ENCODE data around the gene MYBPC2.
"Not testable (repeated sequence)": the region's sequence is repeated elsewhere in the genome, so short reads cannot be mapped to it uniquely, and the experiment has no call there.

Gene MYBPC2

DNA sequence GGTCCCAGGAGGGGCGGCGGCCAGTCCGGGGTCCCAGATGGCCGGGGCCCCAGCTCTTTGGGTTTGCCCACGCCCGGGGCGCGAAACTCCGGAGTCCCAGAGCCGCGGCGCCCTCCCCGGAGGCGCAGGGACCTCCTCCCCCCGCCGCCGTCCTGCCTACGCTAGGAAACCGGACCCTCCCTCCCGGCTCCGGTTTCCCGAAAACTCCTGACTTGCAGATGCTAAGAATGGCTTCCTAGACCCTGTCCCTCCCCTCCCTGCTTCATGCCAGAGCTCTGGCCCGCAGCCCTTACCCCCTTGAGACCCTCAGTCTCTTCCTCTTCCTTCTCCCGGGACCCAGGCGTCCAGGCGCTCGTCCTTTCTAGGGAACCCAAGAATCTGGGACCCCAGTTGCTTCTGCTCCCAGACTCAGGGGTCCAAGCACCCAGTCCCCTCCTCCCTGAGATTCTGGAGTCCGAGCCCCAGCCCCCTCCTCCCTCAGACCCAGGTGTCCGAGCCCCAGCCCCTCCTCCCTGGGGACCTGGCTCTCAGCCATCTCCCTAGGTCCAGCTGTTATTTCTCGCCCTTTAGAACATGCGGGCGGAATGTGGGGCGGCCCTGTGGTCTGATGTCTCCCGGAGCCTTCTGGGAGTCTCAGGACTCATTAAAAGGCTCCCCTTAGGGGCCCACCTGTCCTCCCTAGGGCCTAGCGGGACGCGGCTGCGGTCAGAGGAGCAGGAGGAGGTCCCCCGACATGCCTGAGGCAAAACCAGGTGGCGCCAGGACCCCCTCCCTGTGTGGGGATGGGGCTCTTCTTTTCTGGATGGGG is at the start of gene MYBPC2:
Gene MYBPC2 (plus strand): TSS at position 672 of the 808 bp plus-strand sequence. CDS start 62 bp downstream, at position 734.
- in situ Hi-C loops (cut with HindIII; ENCODE audit: low sequenced_read_pairs): no loop called here

DNA sequence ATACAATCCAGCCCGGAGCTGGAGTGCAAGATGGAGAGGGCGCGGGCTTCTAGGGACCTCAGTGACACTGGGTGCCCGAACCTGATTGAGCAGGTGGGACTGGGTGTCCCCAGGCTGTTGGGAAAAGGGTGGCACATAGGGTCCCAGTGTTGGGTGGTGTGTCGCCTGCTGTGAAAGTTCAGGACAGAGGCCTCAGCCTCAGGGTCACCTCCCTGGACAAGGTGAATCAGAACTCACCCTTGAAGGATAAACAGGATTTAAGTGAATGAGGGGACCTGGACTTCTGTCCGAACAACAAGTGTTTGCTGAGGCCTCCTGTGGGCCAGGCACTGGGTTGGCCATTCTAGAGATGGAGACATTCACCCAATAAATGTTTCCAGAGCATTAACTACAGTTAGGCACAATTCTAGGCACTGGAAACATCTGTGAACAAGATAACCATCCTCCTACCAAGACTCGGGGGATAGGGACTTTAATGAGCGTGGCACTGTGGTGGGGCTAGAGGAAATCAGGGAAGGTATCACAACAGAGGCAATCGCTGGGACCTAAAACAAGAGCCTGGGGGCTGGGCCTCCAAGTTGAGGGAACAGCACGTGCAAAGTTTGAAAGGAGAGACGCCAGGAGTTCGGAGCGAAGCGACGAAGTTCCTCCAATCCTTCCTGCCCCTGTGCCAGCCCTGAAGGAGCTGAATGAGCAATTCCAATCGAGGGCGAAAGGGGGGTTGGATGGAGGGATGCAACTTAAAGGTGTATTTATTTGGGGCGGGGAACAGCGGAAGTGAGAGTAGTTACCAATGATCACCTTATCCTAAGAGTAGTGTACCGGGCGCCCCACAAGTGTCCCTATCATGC is 49.5 kb upstream of the MYBPC2 start:
- in situ Hi-C loops (cut with HindIII; ENCODE audit: low sequenced_read_pairs): no loop called here

GRCh38 chr19:50383852-50384684 is 48.6 kb upstream of the MYBPC2 start, which contains the start of gene POLD1:
TSS of gene POLD1 (plus strand) at chr19:50384347. CDS start at chr19:50398852, 14,505 bp downstream.
- in situ Hi-C loops (cut with HindIII; ENCODE audit: low sequenced_read_pairs): no loop called here

- in situ Hi-C loops (cut with HindIII; ENCODE audit: low sequenced_read_pairs): no loop called here
Observed at GRCh38 chr19:50384685-50385535, 47.8 kb upstream of the MYBPC2 start.

- in situ Hi-C loops (cut with HindIII; ENCODE audit: low sequenced_read_pairs): no loop called here
Observed at GRCh38 chr19:50387176-50387867, 45.4 kb upstream of the MYBPC2 start.

GRCh38 chr19:50387868-50388245 is 44.8 kb upstream of the MYBPC2 start:
- in situ Hi-C loops (cut with HindIII; ENCODE audit: low sequenced_read_pairs): no loop called here

GRCh38 chr19:50390295-50390694 is 42.4 kb upstream of the MYBPC2 start:
- in situ Hi-C loops (cut with HindIII; ENCODE audit: low sequenced_read_pairs): not testable (repeated sequence)

GRCh38 chr19:50390952-50391351 is 41.7 kb upstream of the MYBPC2 start:
- in situ Hi-C loops (cut with HindIII; ENCODE audit: low sequenced_read_pairs): not testable (repeated sequence)

GRCh38 chr19:50392759-50393158 is 39.9 kb upstream of the MYBPC2 start:
- in situ Hi-C loops (cut with HindIII; ENCODE audit: low sequenced_read_pairs): no loop called here

- in situ Hi-C loops (cut with HindIII; ENCODE audit: low sequenced_read_pairs): no loop called here
Observed at GRCh38 chr19:50393589-50393988, 39.1 kb upstream of the MYBPC2 start.

DNA sequence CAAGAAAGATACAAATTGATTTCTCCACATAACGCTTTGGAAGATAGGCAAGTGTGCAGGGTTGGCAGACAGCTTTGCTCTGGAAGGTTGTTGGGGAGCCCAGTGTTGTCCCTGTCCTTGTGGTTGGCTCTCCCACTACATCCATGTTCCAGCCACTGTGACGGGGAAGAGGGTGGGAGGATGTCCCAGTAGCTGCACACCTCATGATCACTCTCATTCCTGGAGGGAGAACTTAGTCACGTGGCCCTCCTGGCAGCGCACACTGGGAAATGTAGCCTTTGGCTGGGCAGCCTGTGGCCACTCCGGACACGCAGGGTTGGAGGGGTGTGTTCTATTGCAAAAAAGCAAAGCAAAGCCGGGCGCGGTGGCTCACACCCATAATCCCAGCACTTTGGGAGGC is 38.7 kb upstream of the MYBPC2 start:
- in situ Hi-C loops (cut with HindIII; ENCODE audit: low sequenced_read_pairs): no loop called here

DNA sequence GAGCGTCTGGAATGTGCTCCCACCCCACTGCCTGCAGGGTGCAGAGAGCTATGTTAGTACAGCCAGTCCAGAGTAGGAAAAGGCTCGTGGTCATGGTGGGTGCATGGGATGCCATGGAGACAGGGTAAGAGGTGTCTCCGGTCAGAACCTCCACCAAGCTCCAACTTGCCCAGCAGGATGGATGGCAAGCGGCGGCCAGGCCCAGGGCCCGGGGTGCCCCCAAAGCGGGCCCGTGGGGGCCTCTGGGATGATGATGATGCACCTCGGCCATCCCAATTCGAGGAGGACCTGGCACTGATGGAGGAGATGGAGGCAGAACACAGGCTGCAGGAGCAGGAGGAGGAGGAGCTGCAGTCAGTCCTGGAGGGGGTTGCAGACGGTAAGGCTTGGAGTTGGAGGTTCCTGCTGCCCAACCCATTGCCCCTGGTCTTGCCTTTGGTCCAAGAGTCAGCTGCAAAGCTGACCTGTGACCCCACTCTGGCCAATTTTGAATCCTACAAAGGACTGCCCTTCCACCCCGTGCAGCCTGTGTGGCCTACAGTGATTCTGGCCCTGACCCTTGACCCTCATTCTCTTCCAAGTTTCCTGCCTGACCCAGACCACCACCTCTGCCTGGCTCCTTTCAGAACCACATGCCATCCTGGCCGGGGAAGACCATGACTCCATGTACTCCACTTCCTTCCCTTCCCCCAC is 33.9 kb upstream of the MYBPC2 start:
- in situ Hi-C loops (cut with HindIII; ENCODE audit: low sequenced_read_pairs): no loop called here

DNA sequence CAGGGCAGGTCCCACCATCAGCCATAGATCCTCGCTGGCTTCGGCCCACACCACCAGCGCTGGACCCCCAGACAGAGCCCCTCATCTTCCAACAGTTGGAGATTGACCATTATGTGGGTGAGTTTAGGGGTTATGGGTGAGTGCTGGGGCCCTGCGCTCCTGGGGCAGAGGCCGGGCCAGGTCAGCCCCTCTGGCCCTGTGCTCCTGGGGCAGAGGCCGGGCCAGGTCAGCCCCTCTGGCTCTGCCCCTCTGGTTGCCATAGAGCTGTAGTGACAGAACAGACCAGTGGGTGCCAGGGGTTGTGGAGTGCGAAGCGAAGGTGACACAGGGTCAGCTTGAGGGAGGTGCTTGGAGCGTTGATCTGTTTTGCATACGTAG is 33.3 kb upstream of the MYBPC2 start:
- in situ Hi-C loops (cut with HindIII; ENCODE audit: low sequenced_read_pairs): no loop called here

DNA sequence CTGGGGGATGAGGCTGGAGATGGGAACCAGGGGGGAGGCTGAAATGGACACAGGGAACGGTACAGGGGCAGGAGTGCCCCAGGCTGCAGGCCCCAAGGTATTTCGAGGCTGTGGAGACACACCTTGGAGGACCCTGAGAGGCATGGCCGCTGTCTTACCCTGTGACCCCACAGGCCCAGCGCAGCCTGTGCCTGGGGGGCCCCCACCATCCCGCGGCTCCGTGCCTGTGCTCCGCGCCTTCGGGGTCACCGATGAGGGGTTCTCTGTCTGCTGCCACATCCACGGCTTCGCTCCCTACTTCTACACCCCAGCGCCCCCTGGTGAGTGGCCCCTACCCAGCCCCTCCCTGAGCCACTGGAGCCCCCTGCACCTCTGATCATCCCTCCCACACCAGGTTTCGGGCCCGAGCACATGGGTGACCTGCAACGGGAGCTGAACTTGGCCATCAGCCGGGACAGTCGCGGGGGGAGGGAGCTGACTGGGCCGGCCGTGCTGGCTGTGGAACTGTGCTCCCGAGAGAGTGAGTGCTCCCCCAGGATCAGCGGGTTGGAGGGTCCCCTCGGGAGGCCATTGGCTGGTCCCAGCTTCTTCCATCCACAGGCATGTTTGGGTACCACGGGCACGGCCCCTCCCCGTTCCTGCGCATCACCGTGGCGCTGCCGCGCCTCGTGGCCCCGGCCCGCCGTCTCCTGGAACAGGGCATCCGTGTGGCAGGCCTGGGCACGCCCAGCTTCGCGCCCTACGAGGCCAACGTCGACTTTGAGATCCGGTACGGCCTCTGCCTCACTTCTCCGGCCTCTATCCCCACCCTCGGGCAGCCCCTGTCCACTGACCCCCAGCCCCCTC is 30.9 kb upstream of the MYBPC2 start:
- in situ Hi-C loops (cut with HindIII; ENCODE audit: low sequenced_read_pairs): no loop called here

DNA sequence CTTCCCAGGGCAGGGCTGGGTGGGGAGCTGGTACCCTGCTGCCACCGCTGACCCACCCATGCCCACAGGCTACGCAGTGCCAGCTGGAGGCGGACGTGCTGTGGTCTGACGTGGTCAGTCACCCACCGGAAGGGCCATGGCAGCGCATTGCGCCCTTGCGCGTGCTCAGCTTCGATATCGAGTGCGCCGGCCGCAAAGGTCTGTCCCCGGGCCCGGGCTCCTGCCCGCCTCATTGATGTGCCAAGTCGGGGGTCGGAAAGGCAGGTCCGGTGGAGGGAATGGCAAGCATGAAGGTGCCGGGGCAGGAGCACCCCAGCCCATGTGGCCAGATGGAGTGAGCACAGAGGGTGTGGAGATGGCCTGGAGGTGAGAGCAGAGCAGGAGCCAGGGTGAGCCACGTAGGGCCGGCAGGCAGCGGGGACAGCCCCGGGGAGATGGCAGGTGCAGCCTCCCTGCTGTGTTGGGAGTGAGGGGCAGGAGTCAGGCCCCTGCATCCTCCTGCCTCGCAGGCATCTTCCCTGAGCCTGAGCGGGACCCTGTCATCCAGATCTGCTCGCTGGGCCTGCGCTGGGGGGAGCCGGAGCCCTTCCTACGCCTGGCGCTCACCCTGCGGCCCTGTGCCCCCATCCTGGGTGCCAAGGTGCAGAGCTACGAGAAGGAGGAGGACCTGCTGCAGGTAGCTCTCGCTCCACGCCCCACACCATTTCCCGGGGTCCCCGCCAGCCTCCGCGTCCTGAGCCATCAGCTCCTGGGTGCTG is 30.0 kb upstream of the MYBPC2 start:
- in situ Hi-C loops (cut with HindIII; ENCODE audit: low sequenced_read_pairs): no loop called here

DNA sequence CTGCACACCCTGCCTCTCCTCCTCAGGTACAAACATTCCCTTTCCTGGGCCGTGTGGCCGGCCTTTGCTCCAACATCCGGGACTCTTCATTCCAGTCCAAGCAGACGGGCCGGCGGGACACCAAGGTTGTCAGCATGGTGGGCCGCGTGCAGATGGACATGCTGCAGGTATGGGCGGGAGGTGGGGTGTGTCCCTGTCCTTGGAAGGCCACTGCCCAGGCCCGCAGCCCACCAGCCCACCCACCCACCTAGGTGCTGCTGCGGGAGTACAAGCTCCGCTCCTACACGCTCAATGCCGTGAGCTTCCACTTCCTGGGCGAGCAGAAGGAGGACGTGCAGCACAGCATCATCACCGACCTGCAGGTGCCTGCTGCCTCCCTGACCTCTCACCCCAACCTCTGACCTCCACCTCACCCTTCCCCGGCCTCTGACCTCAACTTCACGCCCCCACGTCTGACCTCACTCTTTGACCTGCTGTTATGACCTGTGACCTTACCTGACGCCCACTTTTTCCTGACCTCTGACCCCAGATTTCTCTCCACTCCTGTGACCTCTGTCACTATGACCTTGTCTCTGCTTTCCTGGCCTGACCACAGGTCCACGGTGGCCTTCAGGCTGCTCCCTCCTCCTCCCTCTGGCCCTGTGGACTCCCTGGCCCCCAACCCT is 26.4 kb upstream of the MYBPC2 start:
- in situ Hi-C loops (cut with HindIII; ENCODE audit: low sequenced_read_pairs): no loop called here

- in situ Hi-C loops (cut with HindIII; ENCODE audit: low sequenced_read_pairs): no loop called here
Observed at GRCh38 chr19:50406829-50407228, 25.9 kb upstream of the MYBPC2 start.
